Measurements from ENCODE around the gene FARS2.
A peak's percentile ranks its signal among the peaks of the same experiment; 100 is the strongest.

Gene FARS2

DNA sequence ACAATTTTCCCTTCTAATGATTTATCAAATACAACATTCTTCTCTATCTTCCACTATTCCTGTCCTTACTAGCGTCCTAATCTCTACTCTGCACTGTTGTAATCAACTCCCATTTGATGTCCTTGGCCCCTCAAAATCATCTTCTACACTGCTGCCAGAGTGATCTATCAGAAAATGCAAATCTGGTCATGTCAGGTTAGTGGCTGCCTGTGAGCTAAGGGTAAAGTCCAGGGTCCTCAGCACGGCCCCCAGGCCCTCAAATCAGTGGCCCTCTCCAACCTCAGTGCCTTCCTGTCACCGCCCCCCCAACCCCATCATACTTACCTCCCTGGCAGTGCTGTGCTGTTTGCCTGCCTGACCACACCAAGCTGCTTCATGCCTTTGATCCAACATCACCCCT, 4.4 kb upstream of the FARS2 start:
- no peak overlapping the region for H3K4me3 ChIP-seq (ENCODE audit: low read length)

GRCh38 chr6:5257400-5257799, 3.9 kb upstream of the FARS2 start:
- Histone ChIP-seq H3K4me1 (ENCODE audit: control insufficient read depth, insufficient read depth, low read length) (peaks cover 5% of the 10 kb centered on the region), H3K4me3 (ENCODE audit: low read length) (no peak overlapping the region), H3K36me3 (ENCODE audit: control insufficient read depth, insufficient read depth, low read length) (peaks cover 3% of the 10 kb centered on the region), H3K27me3 (ENCODE audit: control insufficient read depth, insufficient read depth, low read length) (no peaks in the 10 kb centered on the region), H3K27ac (ENCODE audit: low read depth, low read length) (no peak overlapping the region), H3K9ac (ENCODE audit: low read length) (no peak overlapping the region)

More for the DNA sequence above, 4.4 kb upstream of the FARS2 start:
- Histone ChIP-seq H3K9ac (ENCODE audit: low read length) (no peak overlapping the region), H3K27ac (ENCODE audit: low read depth, low read length) (no peak overlapping the region), H3K27me3 (ENCODE audit: control insufficient read depth, insufficient read depth, low read length) (no peaks in the 10 kb centered on the region), H3K4me1 (ENCODE audit: control insufficient read depth, insufficient read depth, low read length) (peaks cover 5% of the 10 kb centered on the region), H3K36me3 (ENCODE audit: control insufficient read depth, insufficient read depth, low read length) (peaks cover 3% of the 10 kb centered on the region)

GRCh38 chr6:5259428-5259827, 1.9 kb upstream of the FARS2 start:
- H3K9ac ChIP-seq (ENCODE audit: low read length), result no peak overlapping the region
- peaks cover 5% of the 10 kb centered on the region for H3K4me1 ChIP-seq (ENCODE audit: control insufficient read depth, insufficient read depth, low read length)
- peak overlapping the region; percentile 99 for H3K4me3 ChIP-seq (ENCODE audit: low read length)
- H3K36me3 ChIP-seq (ENCODE audit: control insufficient read depth, insufficient read depth, low read length), result no peaks in the 10 kb centered on the region
- no peaks in the 10 kb centered on the region for H3K27me3 ChIP-seq (ENCODE audit: control insufficient read depth, insufficient read depth, low read length)
- H3K27ac ChIP-seq (ENCODE audit: low read depth, low read length), result no peak overlapping the region

DNA sequence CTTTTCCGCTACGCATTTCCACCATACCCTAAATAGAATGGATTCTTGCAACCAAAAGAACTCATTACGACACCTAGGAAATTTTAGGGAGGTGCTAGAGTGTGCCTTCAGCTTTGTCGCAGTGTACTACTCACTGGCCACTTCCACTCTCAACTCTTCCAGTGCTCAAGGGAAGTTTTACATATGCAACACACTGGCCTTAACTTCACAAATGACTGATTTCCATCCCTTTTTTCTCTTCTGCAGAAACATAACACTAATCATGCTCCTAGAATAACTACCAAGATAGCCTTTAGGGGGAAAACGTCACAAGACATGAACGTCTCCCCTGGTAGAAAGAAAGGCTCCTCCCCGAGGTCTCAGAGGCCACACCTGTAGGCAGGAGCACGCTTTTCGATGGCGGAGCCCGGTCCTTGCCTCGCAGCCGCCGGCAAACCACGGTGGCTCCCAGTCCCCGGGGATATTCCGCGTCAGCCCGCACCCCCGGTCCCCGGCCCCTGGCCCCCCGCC, 1.1 kb upstream of the FARS2 start:
- peak overlapping the region; percentile 99 for H3K4me3 ChIP-seq (ENCODE audit: low read length)
- peak overlapping the region; percentile 57 for H3K9ac ChIP-seq (ENCODE audit: low read length)
- no peaks in the 10 kb centered on the region for H3K36me3 ChIP-seq (ENCODE audit: control insufficient read depth, insufficient read depth, low read length)
- no peaks in the 10 kb centered on the region for H3K27me3 ChIP-seq (ENCODE audit: control insufficient read depth, insufficient read depth, low read length)
- H3K27ac ChIP-seq (ENCODE audit: low read depth, low read length), result peak overlapping the region; percentile 100
- peaks cover 5% of the 10 kb centered on the region for H3K4me1 ChIP-seq (ENCODE audit: control insufficient read depth, insufficient read depth, low read length)

DNA sequence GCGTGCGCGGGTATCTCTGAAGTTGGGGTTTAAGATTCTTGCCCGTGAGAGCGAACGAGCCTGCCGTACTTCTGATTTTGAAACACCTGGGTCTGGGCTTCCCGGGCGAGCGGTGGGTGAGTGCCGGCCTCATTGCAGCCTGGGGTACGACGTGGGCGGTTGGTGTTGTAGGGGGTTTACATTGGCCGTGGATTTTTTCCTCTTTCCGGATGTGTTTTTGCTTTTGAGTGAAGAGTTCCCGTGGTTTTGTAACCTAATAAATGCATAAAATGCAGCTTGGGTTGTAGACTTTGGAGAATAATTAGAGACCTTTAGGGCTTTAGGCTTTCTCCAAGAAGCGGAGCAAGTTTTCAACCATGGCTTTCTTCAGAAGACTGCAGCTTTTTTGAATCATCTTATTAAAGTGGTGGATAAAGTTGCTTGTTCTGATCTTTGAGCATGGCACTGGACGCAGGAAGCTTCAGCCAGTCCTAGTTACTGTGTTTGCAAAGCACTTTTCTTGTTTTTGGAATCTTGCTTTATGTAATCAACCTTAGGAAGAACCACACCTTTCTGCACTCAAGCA, 314 bp downstream of the FARS2 start:
- no peaks in the 10 kb centered on the region for H3K27me3 ChIP-seq (ENCODE audit: control insufficient read depth, insufficient read depth, low read length)

GRCh38 chr6:5266423-5266822, 5.1 kb downstream of the FARS2 start:
- Histone ChIP-seq H3K4me1 (ENCODE audit: control insufficient read depth, insufficient read depth, low read length) (no peaks in the 10 kb centered on the region), H3K9ac (ENCODE audit: low read length) (no peak overlapping the region), H3K27me3 (ENCODE audit: control insufficient read depth, insufficient read depth, low read length) (no peaks in the 10 kb centered on the region), H3K4me3 (ENCODE audit: low read length) (no peak overlapping the region), H3K36me3 (ENCODE audit: control insufficient read depth, insufficient read depth, low read length) (no peaks in the 10 kb centered on the region), H3K27ac (ENCODE audit: low read depth, low read length) (no peak overlapping the region)

More for the DNA sequence above, 314 bp downstream of the FARS2 start:
- peak overlapping the region; percentile 99 for H3K4me3 ChIP-seq (ENCODE audit: low read length)
- peak overlapping the region; percentile 75 for H3K9ac ChIP-seq (ENCODE audit: low read length)
- peak overlapping the region; percentile 100 for H3K27ac ChIP-seq (ENCODE audit: low read depth, low read length)
- H3K36me3 ChIP-seq (ENCODE audit: control insufficient read depth, insufficient read depth, low read length), result no peaks in the 10 kb centered on the region
- H3K4me1 ChIP-seq (ENCODE audit: control insufficient read depth, insufficient read depth, low read length), result peaks cover 5% of the 10 kb centered on the region

- H3K9ac ChIP-seq (ENCODE audit: low read length), result no peak overlapping the region
- no peak overlapping the region for H3K27ac ChIP-seq (ENCODE audit: low read depth, low read length)
- no peaks in the 10 kb centered on the region for H3K27me3 ChIP-seq (ENCODE audit: control insufficient read depth, insufficient read depth, low read length)
- no peaks in the 10 kb centered on the region for H3K4me1 ChIP-seq (ENCODE audit: control insufficient read depth, insufficient read depth, low read length)
- H3K4me3 ChIP-seq (ENCODE audit: low read length), result no peak overlapping the region
- no peaks in the 10 kb centered on the region for H3K36me3 ChIP-seq (ENCODE audit: control insufficient read depth, insufficient read depth, low read length)
These were observed 8.9 kb downstream of the FARS2 start for GRCh38 chr6:5270093-5270680.

DNA sequence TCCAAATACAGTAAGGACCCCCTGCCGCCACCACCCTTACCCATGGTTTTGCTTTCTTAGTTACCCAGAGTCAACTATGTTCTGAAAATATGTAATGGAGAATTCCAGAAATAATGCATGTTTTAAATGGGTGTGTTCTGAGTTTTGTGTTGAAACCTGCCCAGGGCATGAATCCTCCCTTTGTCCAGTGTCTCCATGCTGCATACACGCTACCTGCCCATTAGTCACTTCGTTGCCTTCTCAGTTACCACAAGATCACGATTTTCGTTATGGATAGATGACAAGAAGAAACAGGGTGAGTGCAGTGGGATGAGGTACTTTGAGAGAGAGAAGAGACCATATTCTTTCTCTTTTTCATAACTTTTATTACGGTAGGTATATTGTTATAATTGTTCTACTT, 10.6 kb downstream of the FARS2 start:
- Histone ChIP-seq H3K36me3 (ENCODE audit: control insufficient read depth, insufficient read depth, low read length) (no peaks in the 10 kb centered on the region), H3K9ac (ENCODE audit: low read length) (no peak overlapping the region), H3K4me3 (ENCODE audit: low read length) (no peak overlapping the region), H3K4me1 (ENCODE audit: control insufficient read depth, insufficient read depth, low read length) (no peaks in the 10 kb centered on the region), H3K27ac (ENCODE audit: low read depth, low read length) (no peak overlapping the region), H3K27me3 (ENCODE audit: control insufficient read depth, insufficient read depth, low read length) (no peaks in the 10 kb centered on the region)

DNA sequence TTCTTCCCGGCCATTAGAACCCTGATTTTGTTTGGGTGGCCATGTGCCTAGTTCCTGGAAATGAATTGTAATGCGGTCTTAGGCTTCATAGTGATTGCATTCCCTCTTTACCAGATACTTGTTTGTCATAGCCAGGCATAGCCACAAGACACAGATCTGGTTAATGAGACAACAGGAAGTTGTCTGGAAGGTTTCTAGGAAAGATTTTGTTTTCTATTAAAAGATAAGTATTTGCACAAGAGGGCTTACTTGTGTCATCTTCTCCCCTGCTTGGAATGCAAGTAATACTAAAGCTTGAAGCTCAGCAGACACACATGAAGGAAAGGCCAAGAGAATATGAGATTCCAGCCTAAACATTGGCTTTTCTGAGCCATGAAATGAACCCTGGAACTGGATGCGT, 12.9 kb downstream of the FARS2 start:
- Histone ChIP-seq H3K4me3 (ENCODE audit: low read length) (no peak overlapping the region), H3K27me3 (ENCODE audit: control insufficient read depth, insufficient read depth, low read length) (no peaks in the 10 kb centered on the region), H3K27ac (ENCODE audit: low read depth, low read length) (no peak overlapping the region), H3K9ac (ENCODE audit: low read length) (no peak overlapping the region), H3K4me1 (ENCODE audit: control insufficient read depth, insufficient read depth, low read length) (no peaks in the 10 kb centered on the region), H3K36me3 (ENCODE audit: control insufficient read depth, insufficient read depth, low read length) (no peaks in the 10 kb centered on the region)

DNA sequence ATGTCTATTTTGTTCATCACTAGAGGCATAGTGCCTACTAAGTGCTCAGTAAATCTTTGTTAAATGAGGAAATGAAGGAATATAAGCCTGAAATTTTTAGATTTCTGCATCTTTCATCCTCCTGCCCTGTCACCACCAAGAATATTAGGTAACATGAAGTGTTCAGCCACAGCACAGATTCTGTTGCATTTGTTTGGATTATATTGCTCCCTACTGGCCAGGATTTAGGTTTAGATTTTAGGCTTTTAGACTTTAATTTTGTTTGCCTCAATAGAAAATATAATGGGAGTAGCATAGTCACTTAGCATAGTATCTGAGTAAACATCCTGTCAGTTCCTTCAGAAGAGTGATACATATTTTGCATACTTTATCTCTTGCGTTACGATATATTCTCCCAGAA, 14.2 kb downstream of the FARS2 start:
- Histone ChIP-seq H3K27me3 (ENCODE audit: control insufficient read depth, insufficient read depth, low read length) (no peaks in the 10 kb centered on the region), H3K9ac (ENCODE audit: low read length) (no peak overlapping the region), H3K36me3 (ENCODE audit: control insufficient read depth, insufficient read depth, low read length) (no peaks in the 10 kb centered on the region), H3K4me3 (ENCODE audit: low read length) (no peak overlapping the region), H3K4me1 (ENCODE audit: control insufficient read depth, insufficient read depth, low read length) (no peaks in the 10 kb centered on the region), H3K27ac (ENCODE audit: low read depth, low read length) (no peak overlapping the region)

- Histone ChIP-seq H3K4me1 (ENCODE audit: control insufficient read depth, insufficient read depth, low read length) (no peaks in the 10 kb centered on the region), H3K9ac (ENCODE audit: low read length) (no peak overlapping the region), H3K4me3 (ENCODE audit: low read length) (no peak overlapping the region), H3K36me3 (ENCODE audit: control insufficient read depth, insufficient read depth, low read length) (no peaks in the 10 kb centered on the region), H3K27ac (ENCODE audit: low read depth, low read length) (no peak overlapping the region), H3K27me3 (ENCODE audit: control insufficient read depth, insufficient read depth, low read length) (no peaks in the 10 kb centered on the region)
These were observed 15.3 kb downstream of the FARS2 start for GRCh38 chr6:5276581-5276980.

DNA sequence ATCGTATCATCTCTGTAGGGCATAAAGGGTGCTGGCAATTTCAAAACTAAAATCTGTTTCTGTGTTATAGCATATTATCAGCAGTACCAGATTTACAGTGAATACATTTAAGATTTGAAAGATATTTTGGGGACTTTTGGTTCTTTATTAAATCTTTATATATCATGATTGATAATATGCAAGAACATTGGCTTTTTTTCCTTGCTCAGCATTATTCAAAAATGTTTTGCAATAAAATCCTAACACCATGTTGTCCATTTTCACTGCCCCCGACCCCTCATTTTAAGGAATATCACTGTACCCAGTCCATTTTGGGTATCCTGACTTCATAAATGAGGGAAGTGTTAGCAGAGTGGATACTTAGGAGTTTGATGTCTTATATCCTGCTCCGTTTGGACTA, 16.3 kb downstream of the FARS2 start:
- no peaks in the 10 kb centered on the region for H3K36me3 ChIP-seq (ENCODE audit: control insufficient read depth, insufficient read depth, low read length)
- no peak overlapping the region for H3K4me3 ChIP-seq (ENCODE audit: low read length)
- H3K27ac ChIP-seq (ENCODE audit: low read depth, low read length), result no peak overlapping the region
- no peaks in the 10 kb centered on the region for H3K27me3 ChIP-seq (ENCODE audit: control insufficient read depth, insufficient read depth, low read length)
- no peak overlapping the region for H3K9ac ChIP-seq (ENCODE audit: low read length)
- no peaks in the 10 kb centered on the region for H3K4me1 ChIP-seq (ENCODE audit: control insufficient read depth, insufficient read depth, low read length)

- Histone ChIP-seq H3K27ac (ENCODE audit: low read depth, low read length) (no peak overlapping the region), H3K27me3 (ENCODE audit: control insufficient read depth, insufficient read depth, low read length) (no peaks in the 10 kb centered on the region), H3K4me3 (ENCODE audit: low read length) (no peak overlapping the region)
These were observed 16.7 kb downstream of the FARS2 start for GRCh38 chr6:5278047-5278446.

More at GRCh38 chr6:5278047-5278446, 16.7 kb downstream of the FARS2 start:
- H3K9ac ChIP-seq (ENCODE audit: low read length), result no peak overlapping the region
- no peaks in the 10 kb centered on the region for H3K4me1 ChIP-seq (ENCODE audit: control insufficient read depth, insufficient read depth, low read length)
- H3K36me3 ChIP-seq (ENCODE audit: control insufficient read depth, insufficient read depth, low read length), result no peaks in the 10 kb centered on the region

All from rectal smooth muscle tissue (tissue), 1 donor.